PC-9 (cell line): ENCODE measurements around the gene EED. TPM values are rescaled to one million over a fixed set of nuclear protein-coding genes. Genes with fewer than 3 reads are reported as not detected.

Experiments used
- BruUV-seq: library from RNA; stranded (reverse); fragments of 400-500 nt; replicated peaks from 2 replicates; lab custom pipeline; 2021; lab: Mats Ljungman, UMichigan
- CTCF ChIA-PET: fragments of 300-600 bp; sonication (Branson Sonifier 250); formaldehyde crosslinking; loops from one replicate; lab custom pipeline; 2022; ENCODE audit warnings: antibody characterized with exemption; lab: Charles Lee
- POLR2A ChIA-PET: fragments of 300-600 bp; sonication (Branson Sonifier 250); formaldehyde crosslinking; loops from one replicate; lab custom pipeline; 2022; ENCODE audit warnings: antibody characterized with exemption; ENCODE audit not compliant: unreplicated experiment; lab: Charles Lee
- DNase-seq, 2 experiments: peaks; one replicate each; pipeline versions ENCODE4 v3.0.0 to v3.0.0-alpha.2; 2015 to 2022; ENCODE audit warnings: mixed read lengths in 1 of 2
- H2AFZ ChIP-seq: fragments of 200-600 bp; sonication (generic); 2 replicates; pipeline ENCODE4 v1.8.1; 2017; ENCODE audit warnings: antibody characterized with exemption
- H3F3A ChIP-seq: fragments of 200-600 bp; sonication (generic); 2 replicates; pipeline ENCODE4 v1.8.1; 2017; ENCODE audit warnings: antibody characterized with exemption, mild to moderate bottlenecking, low read depth; ENCODE audit not compliant: insufficient read depth
- H3K27ac ChIP-seq: fragments of 200-600 bp; sonication (generic); 2 replicates; pipeline ENCODE4 v1.6.1; 2016; ENCODE audit warnings: mixed run types
- H3K27me3 ChIP-seq: fragments of 200-600 bp; sonication (generic); 2 replicates; pipeline ENCODE4 v1.6.1; 2016; ENCODE audit warnings: low read depth, mixed run types; ENCODE audit not compliant: insufficient read depth
- H3K36me3 ChIP-seq: fragments of 200-600 bp; sonication (generic); 2 replicates; pipeline ENCODE4 v1.6.1; 2016; ENCODE audit warnings: low read depth, mixed run types
- H3K4me1 ChIP-seq: fragments of 200-600 bp; sonication (generic); replicated peaks from 2 replicates; pipeline ENCODE4 v1.6.1; 2016; ENCODE audit warnings: mixed run types; ENCODE audit not compliant: insufficient read depth
- H3K4me2 ChIP-seq: fragments of 200-600 bp; sonication (generic); 2 replicates; pipeline ENCODE4 v1.6.1; 2017; ENCODE audit warnings: mixed run types
- H3K4me3 ChIP-seq: fragments of 200-600 bp; sonication (generic); 2 replicates; pipeline ENCODE4 v1.6.1; 2016; ENCODE audit warnings: mixed run types
- H3K79me2 ChIP-seq: fragments of 200-600 bp; sonication (generic); 2 replicates; pipeline ENCODE4 v1.6.1; 2017; ENCODE audit warnings: low read depth, mixed run types
- H3K9me2 ChIP-seq: fragments of 200-600 bp; sonication (generic); 2 replicates; pipeline ENCODE4 v1.8.1; 2017; ENCODE audit warnings: mild to moderate bottlenecking; ENCODE audit not compliant: insufficient read depth
- H3K9me3 ChIP-seq: fragments of 200-600 bp; sonication (generic); 2 replicates; pipeline ENCODE4 v1.8.1; 2016; ENCODE audit warnings: low read depth; ENCODE audit not compliant: insufficient read depth
- H4K20me1 ChIP-seq: fragments of 200-600 bp; sonication (generic); 2 replicates; pipeline ENCODE4 v1.8.1; 2017; ENCODE audit not compliant: insufficient read depth
- CTCF ChIP-seq: fragments of 200-600 bp; sonication (generic); conservative IDR thresholded peaks from 2 replicates; pipeline ENCODE4 v1.6.1; 2017; ENCODE audit warnings: mixed run types, antibody characterized with exemption, mild to moderate bottlenecking, moderate library complexity
- EZH2 ChIP-seq: fragments of 200-600 bp; sonication (generic); IDR thresholded peaks from 2 replicates; pipeline ENCODE4 v1.8.0; 2017; ENCODE audit warnings: antibody characterized with exemption, low read depth
- intact Hi-C: fragments of 100-400 bp; cut with micrococcal nuclease; formaldehyde crosslinking; loops from one replicate; pipeline ENCODE4 v1.10.0; 2022; ENCODE audit not compliant: unreplicated experiment
- total RNA-seq: library from RNA; stranded (reverse); gene quantifications from 2 replicates; pipeline ENCODE4 v1.2.3, GENCODE V29; 2021

The EED gene
- total RNA-seq, 1 experiment from 2014 or later: 37.4 TPM

- TF ChIP-seq EZH2 (no peak), CTCF (no peak)
- ChIA-PET POLR2A (no interaction called here), CTCF (no interaction called here)
- no peak overlapping the region for H3K27ac ChIP-seq
- 0 out of 2 replicates have a peak, but pooled peaks cover 7% of the 10 kb centered on the region for H3F3A ChIP-seq
- H3K4me3 ChIP-seq: no peak overlapping the region
- H2AFZ ChIP-seq: no peak overlapping the region
- H3K27me3 ChIP-seq: no peaks in the 10 kb centered on the region
- peaks cover 33% of the 10 kb centered on the region for H3K79me2 ChIP-seq
- H3K36me3 ChIP-seq: peaks cover 46% of the 10 kb centered on the region
- peaks cover 15% of the 10 kb centered on the region; the same call in 1 of the 2 replicates for H4K20me1 ChIP-seq
- no peak for DNase-seq
- H3K4me2 ChIP-seq: no peak overlapping the region
- BruUV-seq: no TSS peak
- no peaks in the 10 kb centered on the region for H3K9me2 ChIP-seq
- no peaks in the 10 kb centered on the region for H3K4me1 ChIP-seq
- H3K9me3 ChIP-seq: no peaks in the 10 kb centered on the region
- intact Hi-C loops: no loop called here
Measured at GRCh38 chr11:86278226-86278625, 33.7 kb downstream of the EED start.

DNA sequence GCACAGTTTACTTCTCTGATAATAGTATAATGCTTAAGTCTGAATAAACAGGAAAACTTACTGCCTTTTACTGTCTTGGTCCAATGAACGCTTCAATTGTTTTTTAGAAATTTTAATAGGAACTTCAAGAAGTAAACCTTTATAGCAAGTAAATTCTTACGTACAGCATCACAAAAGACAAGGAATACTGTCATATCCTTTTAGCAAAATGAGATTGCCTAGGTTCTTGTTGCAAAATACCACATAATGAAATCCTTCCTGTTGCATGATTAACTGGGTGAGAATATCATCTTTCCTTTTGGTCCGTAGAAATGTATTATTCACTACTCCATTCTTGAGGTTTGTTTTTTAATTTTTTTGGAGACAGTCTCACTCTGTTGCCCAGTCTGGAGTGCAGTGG is 35.2 kb downstream of the EED start:
- Histone ChIP-seq H3K36me3 (peaks cover 43% of the 10 kb centered on the region), H3K4me3 (no peak overlapping the region), H3K9me3 (no peaks in the 10 kb centered on the region), H3K27ac (no peak overlapping the region), H3K27me3 (no peaks in the 10 kb centered on the region), H4K20me1 (0 out of 2 replicates have a peak, but pooled peaks cover 10% of the 10 kb centered on the region), H3K4me1 (no peaks in the 10 kb centered on the region), H3K4me2 (no peak overlapping the region), H3F3A (0 out of 2 replicates have a peak, but pooled peaks cover 14% of the 10 kb centered on the region), H3K79me2 (peaks cover 18% of the 10 kb centered on the region), H2AFZ (no peak overlapping the region), H3K9me2 (no peaks in the 10 kb centered on the region)
- intact Hi-C loops: loop anchor here (10.0 kb wide), 1 partner anchor 235 kb away; no protein-coding TSS in a partner anchor
- TF ChIP-seq EZH2: no peak
- no peak for TF ChIP-seq CTCF
- ChIA-PET POLR2A (no interaction called here), CTCF (no interaction called here)
- DNase-seq: no peak
- no TSS peak for BruUV-seq

DNA sequence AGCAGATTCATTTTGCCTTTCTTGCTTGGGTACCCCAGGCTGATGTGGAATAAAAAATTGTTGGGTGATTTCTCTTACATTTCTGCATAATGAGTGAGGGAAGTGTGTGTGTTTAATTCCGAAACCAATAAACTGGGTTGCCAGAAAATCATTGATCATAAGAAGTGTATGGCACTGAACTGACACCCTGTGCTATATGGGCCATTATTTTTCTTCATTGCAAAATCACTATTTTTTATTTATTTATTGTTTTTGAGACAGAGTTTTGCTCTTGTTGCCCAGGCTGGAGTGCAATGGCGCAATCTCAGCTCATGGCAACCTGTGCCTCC is 42.9 kb downstream of the EED start:
- BruUV-seq: no TSS peak

More for the DNA sequence above, 42.9 kb downstream of the EED start:
- POLR2A ChIA-PET: interaction anchor here (0.6 to 0.7 kb wide), 2 partner anchors 48 to 230 kb away, joined by 4 to 5 read pairs; no protein-coding TSS in a partner anchor
- intact Hi-C loops: loop anchor here (10.0 kb wide), 1 partner anchor 243 kb away; no protein-coding TSS in a partner anchor
- Histone ChIP-seq H3K9me2 (no peaks in the 10 kb centered on the region), H3F3A (peaks cover 19% of the 10 kb centered on the region; the same call in 1 of the 2 replicates), H3K4me1 (no peaks in the 10 kb centered on the region), H2AFZ (no peak overlapping the region), H3K4me3 (no peak overlapping the region), H3K27ac (no peak overlapping the region), H3K9me3 (no peaks in the 10 kb centered on the region), H3K4me2 (no peak overlapping the region), H3K27me3 (no peaks in the 10 kb centered on the region), H4K20me1 (no peaks in the 10 kb centered on the region), H3K79me2 (no peaks in the 10 kb centered on the region), H3K36me3 (no peaks in the 10 kb centered on the region; the same call in 1 of the 2 replicates)
- TF ChIP-seq CTCF (no peak), EZH2 (no peak)
- no peak for DNase-seq
- CTCF ChIA-PET: no interaction called here
